ENCODE measurements around the gene MIGA1.
"Not testable (repeated sequence)": the region's sequence is repeated elsewhere in the genome, so short reads cannot be mapped to it uniquely, and the experiment has no call there.

MIGA1 gene

GRCh38 chr1:77803371-77803770, 23.9 kb downstream of the MIGA1 start:
- DNase-seq: no peak

- DNase-seq: not testable (repeated sequence)
Observed at GRCh38 chr1:77809787-77810462, 30.5 kb downstream of the MIGA1 start.

DNA sequence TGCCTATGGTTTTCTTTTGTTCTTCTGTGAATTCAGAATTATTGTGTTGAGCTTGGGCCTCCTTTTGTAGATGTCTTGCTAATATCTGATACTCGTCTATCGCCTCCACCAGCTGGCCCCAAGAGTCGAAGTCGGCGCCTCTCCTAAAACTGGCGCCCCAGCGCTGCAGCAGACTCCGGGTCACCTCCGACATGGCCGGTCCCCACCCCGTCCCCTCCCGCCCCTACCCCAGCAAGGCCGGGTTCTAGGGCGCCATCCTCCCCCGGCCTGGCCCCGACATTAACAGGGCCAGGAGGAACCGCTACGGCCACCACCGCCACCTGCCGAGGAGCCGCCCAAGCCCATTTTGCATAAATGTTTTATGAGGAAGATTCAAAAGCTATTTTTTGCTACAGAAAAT, 32.1 kb downstream of the MIGA1 start:
- DNase-seq: not testable (repeated sequence)

GRCh38 chr1:77817368-77818209, 38.1 kb downstream of the MIGA1 start:
- no peak for DNase-seq

DNA sequence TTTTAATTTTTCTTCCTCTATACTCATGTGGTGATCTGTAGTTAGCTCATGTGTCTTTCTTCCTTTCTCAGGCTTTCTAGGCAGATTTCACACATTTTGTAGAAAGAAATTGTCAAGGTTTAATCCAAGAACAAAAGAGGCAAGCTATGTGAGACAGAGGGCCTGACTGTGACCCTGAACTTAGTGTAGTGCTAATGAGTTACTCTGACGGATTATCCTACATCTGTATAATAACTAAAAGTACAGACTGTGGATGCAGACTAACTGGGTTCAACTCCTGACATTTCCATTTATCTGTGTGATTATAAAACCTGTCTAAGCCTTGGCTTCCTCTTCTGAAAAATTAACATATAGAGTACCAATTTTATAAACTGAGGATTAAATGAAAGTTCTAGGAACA, 40.7 kb downstream of the MIGA1 start:
- no peak for DNase-seq

- no peak for DNase-seq
Observed at GRCh38 chr1:77824079-77824478, 44.6 kb downstream of the MIGA1 start.

DNA sequence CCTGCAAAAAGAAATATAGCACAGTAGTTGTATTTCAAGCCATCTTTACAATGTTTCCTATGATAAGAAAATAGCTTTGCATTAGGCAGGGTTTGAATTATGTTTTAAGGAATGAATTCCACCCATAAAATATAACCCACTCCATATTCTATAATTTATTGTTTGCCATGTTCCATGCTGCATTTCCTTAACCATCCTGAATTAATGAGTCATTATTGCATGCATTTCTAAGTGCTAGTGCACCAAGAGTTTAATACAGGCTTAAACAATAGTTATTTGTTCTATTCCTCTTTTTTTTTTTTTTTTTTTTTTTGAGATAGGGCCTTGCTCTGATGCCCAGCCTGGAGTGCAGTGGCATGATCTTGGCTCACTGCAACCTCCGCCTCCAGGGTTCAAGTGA, 45.2 kb downstream of the MIGA1 start:
- DNase-seq: no peak

GRCh38 chr1:77825131-77825709, 45.8 kb downstream of the MIGA1 start:
- DNase-seq: no peak

DNA sequence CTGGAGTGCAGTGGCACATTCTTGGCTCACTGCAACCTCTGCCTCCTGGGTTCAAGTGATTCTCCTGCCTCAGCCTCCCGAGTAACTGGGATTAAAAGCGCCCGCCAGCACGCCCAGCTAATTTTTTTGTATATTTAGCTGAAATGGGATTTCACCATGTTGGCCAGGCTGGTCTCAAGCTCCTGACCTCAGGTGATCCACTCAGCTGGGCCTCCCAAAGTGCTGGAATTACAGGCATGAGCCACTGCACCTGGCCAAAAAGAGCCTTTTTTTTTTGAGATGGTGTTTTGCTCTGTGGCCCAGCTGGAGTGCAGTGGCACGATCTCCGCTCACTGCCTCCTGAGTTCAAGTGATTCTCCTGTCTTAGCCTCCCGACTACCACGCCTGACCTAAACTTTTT, 47.4 kb downstream of the MIGA1 start:
- DNase-seq: not testable (repeated sequence)

- DNase-seq: no peak
Observed at GRCh38 chr1:77828098-77828497, 48.6 kb downstream of the MIGA1 start.

GRCh38 chr1:77829851-77830250, 50.4 kb downstream of the MIGA1 start:
- no peak for DNase-seq

- no peak for DNase-seq
Observed at GRCh38 chr1:77830946-77831345, 51.5 kb downstream of the MIGA1 start.

GRCh38 chr1:77831566-77831965, 52.1 kb downstream of the MIGA1 start:
- DNase-seq: no peak

GRCh38 chr1:77831976-77832711, 52.7 kb downstream of the MIGA1 start:
- no peak for DNase-seq

DNA sequence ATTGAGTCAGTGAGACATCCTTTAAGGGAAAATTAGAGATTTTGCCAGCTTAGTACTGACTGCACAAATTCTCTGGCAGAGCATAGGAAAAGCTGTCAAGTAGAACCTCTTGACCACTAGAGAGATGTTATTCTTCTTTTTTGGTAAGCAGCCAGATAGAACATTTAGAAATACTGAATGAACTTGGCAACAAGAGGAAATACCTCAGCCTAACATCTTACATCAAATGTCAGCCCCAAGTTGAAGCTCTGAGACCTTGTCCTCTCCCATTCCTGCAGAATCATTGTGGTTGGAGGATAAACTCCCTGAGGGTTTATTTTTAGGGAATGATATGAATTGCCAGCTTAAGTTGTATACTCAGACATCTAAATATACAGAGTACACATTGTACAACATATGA, 53.5 kb downstream of the MIGA1 start:
- DNase-seq: no peak

DNA sequence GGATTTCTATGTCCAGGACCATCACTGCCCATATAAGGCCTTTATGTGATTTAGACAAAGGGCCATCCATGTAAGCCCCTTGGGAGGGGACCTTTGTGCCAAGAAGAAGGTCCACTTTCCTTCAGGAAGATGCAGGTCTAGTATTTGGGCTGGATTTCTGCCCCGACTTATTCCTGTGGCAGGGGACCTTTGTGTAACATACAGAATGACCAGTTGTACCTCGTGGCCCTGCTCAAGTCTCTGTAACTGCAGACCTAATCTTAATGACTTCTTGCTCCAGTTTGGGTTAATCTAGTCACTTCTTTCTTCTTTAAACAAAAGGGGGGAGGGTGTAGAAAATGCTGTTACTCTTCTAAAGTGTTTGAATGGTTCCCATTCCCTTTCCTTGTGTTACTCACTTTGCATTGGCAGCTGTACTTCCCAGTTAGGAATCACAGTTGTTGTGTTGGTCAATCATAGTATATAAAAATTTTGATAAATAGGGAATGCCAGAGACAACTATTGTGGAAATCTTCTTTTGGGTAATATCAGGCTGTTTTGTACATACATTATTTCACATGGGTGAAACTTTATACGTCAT, 54.2 kb downstream of the MIGA1 start:
- no peak for DNase-seq

GRCh38 chr1:77834771-77835334, 55.4 kb downstream of the MIGA1 start:
- no peak for DNase-seq

- no peak for DNase-seq
Observed at GRCh38 chr1:77841574-77841973, 62.1 kb downstream of the MIGA1 start.

DNA sequence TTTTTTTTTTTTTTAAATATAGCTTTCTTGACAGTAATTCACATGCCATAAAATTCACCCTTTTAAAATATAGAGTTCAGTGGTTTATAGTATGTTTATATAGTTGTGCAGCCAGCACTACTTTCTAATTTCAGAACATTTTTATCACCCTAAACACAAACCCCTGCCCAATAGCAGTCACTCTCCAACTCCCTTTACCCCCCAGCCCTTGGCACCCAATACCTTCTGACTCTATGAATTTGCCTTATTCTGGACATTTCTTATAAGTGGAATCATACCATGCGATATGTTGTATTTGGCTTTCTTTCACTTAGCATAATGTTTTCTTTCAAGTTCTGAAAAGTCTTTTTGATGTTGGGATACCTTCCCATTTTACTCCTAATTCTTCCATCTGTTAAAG, 66.5 kb downstream of the MIGA1 start:
- no peak for DNase-seq

DNA sequence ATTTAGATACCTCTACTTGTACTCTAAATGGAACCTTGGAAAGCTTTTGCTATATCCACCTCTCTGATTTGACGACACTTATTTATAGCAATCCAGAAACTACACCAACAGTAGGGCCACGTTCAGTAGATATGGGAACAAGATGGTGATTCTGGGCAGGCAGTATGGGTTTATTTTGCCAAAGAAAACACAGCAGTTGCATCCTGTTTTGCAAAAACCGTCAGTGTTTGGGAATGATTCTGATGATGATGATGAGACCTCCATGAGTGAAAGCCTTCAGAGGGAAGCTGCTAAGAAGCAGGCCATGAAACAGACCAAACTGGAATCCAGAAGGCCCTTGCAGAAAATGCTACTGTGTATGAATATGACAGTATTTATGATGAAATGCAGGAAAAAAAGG, 67.5 kb downstream of the MIGA1 start:
- DNase-seq: no peak

DNA sequence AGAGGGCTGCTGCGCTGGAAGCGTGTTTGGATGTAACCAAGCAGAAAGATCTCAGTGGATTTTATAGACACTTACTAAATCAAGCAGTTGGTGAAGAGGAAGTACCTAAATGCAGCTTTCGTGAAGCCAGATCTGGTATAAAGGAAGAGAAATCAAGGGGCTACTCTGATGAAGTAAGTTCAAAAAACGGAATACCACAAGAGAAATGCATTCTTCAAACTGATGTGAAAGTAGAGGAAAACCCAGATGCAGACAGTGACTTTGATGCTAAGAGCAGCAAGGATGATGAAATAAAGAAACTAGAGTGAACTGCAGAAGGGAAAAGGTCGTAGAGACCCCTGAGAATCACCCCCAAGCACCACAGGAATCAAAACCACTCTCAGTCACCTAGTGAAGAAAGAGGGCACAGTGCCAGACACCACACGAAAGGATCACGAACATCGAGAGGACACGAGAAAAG, 68.2 kb downstream of the MIGA1 start:
- DNase-seq: no peak

DNA sequence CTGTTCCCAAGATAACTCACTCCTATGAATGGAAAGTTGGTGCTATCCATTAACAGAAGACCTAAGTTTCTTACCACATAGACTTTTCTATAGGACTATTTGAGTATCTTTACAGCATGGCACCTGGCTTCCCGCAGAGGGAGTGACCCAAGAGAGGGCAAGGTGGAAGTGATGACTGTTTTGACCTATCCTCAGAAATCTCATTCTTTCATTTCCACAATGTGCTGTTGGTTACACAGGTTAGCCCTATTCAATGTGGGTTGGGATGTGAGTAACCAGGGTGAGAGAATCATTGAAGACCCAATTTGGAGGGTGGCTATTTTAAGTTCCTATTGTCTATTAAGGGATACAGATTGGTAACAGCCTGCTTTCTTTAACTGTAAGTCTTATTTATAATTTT, 70.6 kb downstream of the MIGA1 start:
- no peak for DNase-seq

GRCh38 chr1:77857552-77857951, 78.1 kb downstream of the MIGA1 start:
- DNase-seq: no peak
